Adrenal gland (tissue), 12 donors: Measurements from ENCODE around the gene RASA3. TPM values are rescaled to one million over a fixed set of nuclear protein-coding genes. Genes with fewer than 3 reads are reported as not detected.

ENCODE experiments used
- DNase-seq, 7 donors: peaks; one replicate each; pipeline ENCODE4 v3.0.0-alpha.2; 2019 to 2020
- H3K27ac ChIP-seq, 5 donors: fragments of 200-600 bp; sonication (generic) in 4 of 5; 1 replicate in 3 of 5; 2 replicates in 2 of 5; pipeline versions ENCODE4 v1.5.1 to v1.8.0; 2016 to 2020; ENCODE audit warnings: mild to moderate bottlenecking in 1 of 5
- H3K27me3 ChIP-seq: fragments of 200-600 bp; 2 replicates; pipeline ENCODE4 v1.8.0; 2021
- H3K36me3 ChIP-seq, 2 donors: fragments of 200-600 bp; replicated peaks in 1 of 2; 1 replicate in 1 of 2; 2 replicates in 1 of 2; pipeline versions ENCODE4 v1.5.1 to v1.8.0; 2018 to 2022
- H3K4me1 ChIP-seq, 2 donors: fragments of 200-600 bp; replicated peaks in 1 of 2; 1 replicate in 1 of 2; 2 replicates in 1 of 2; pipeline versions ENCODE4 v1.5.1 to v1.8.0; 2018 to 2021
- H3K4me3 ChIP-seq, 4 donors: fragments of 200-600 bp; sonication (generic) in 3 of 4; one replicate each; pipeline ENCODE4 v1.5.1; 2016 to 2018
- H3K9me3 ChIP-seq, 3 donors: fragments of 200-600 bp; sonication (generic) in 1 of 3; replicated peaks in 1 of 3; 1 replicate in 2 of 3; 2 replicates in 1 of 3; pipeline versions ENCODE4 v1.5.1 to v1.8.0; 2016 to 2021
- CTCF ChIP-seq, 6 experiments: fragments of 450-650 bp in 4 of 6; fragments of 200-600 bp in 2 of 6; sonication (generic) in 1 of 6; IDR thresholded peaks; 1 replicate in 5 of 6; 2 replicates in 1 of 6; pipeline versions ENCODE4 v1.5.1 to v1.8.0; 2016 to 2021; ENCODE audit warnings: antibody characterized with exemption in 6 of 6, mild to moderate bottlenecking in 2 of 6, moderate library complexity in 1 of 6
- POLR2A ChIP-seq, 2 donors: fragments of 450-650 bp; IDR thresholded peaks; one replicate each; pipeline ENCODE4 v1.6.1; 2017; ENCODE audit warnings: antibody characterized with exemption in 2 of 2, mild to moderate bottlenecking in 2 of 2, moderate library complexity in 1 of 2
- WGBS, 4 donors: extraction: QIAGEN DNeasy Blood & Tissue Kit in 2 of 4; methylation state at CpG; one replicate each; pipeline versions ENCODE4 v1.1.5 to v1.1.7; 2013 to 2017; 5-methylcytosine and 5-hydroxymethylcytosine counted together
- intact Hi-C, 2 donors: fragments of 100-400 bp; cut with DNase I; formaldehyde crosslinking; loops; one replicate each; pipeline versions ENCODE4 v1.14.1 to v1.15.0; 2022 to 2023
- polyA plus RNA-seq, 3 donors: library from polyadenylated mRNA; stranded (reverse); fragments of 200-250 nt in 2 of 3; fragments of 350-450 nt in 1 of 3; fragmentation: Illumina TruSeq in 1 of 3; extraction: RNeasy Lipid Tissue Mini Kit (QIAGEN cat#74804) in 1 of 3; gene quantifications; one replicate each; pipeline ENCODE4 v1.2.3, GENCODE V29; 2013 to 2014
- total RNA-seq, 9 donors: library from RNA; depleted of rRNA in 4 of 9; stranded (reverse); fragments of >200 nt in 4 of 9; fragments of 120-200 nt in 1 of 9; fragmentation: NEBNext Ultra II Directional in 1 of 9; extraction: Animal tissue kit (Norgen Biotek cat#: 25700) in 1 of 9; gene quantifications; one replicate each; pipeline versions ENCODE4 v1.1.0 to v1.2.4, GENCODE V29; 2013 to 2023
- donor health status: healthy with polysubstance abuse.
- donor health status: Bipolar disorder and iron deficiency.
- donor health status: DM: yes; HTN: yes; CAD: no.
- donor health status: DM: no; HTN: no; CAD: no.
- donor health status: DM: no; HTN: no; CAD: no.
- donor health status: DM: yes; HTN: yes; CAD: no.

RASA3 gene
- total and polyA plus RNA-seq, 12 donors, result 2.2 to 11.7 (median 7.3) TPM

GRCh38 chr13:113937527-113938180 lies 194.8 kb downstream of the RASA3 start:
- Histone ChIP-seq H3K27ac (no peak overlapping the region), H3K4me1 (no peaks in the 10 kb centered on the region), H3K4me3 (no peak overlapping the region), H3K36me3 (no peaks in the 10 kb centered on the region), H3K9me3 (no peaks in the 10 kb centered on the region), H3K27me3 (no peaks in the 10 kb centered on the region)
- WGBS, 4 donors, result 78 to 83% (median 80%) methylated on average over 20 of the region's 20 CpGs
- DNase-seq, result no peak
- TF ChIP-seq POLR2A (IDR thresholded peaks at IDR 0.05), result no peak
- no peak for TF ChIP-seq CTCF (IDR thresholded peaks at IDR 0.05)
- intact Hi-C loops, result no loop called here

- H3K9me3 ChIP-seq, result no peaks in the 10 kb centered on the region
- H3K36me3 ChIP-seq, result no peaks in the 10 kb centered on the region
- H3K4me1 ChIP-seq, result no peaks in the 10 kb centered on the region
- intact Hi-C loops, result no loop called here
- 77 to 83% (median 81%) methylated on average over 12 of the region's 12 CpGs for WGBS, 4 donors
- H3K27me3 ChIP-seq, result no peaks in the 10 kb centered on the region
- H3K27ac ChIP-seq, result no peak overlapping the region
- TF ChIP-seq POLR2A (IDR thresholded peaks at IDR 0.05), result no peak
- TF ChIP-seq CTCF (IDR thresholded peaks at IDR 0.05), result no peak
- H3K4me3 ChIP-seq, result no peak overlapping the region
- DNase-seq, result no peak
Measured at GRCh38 chr13:113937073-113937472, 195.3 kb downstream of the RASA3 start.

- no peak for DNase-seq
- WGBS, 4 donors, result 82 to 88% (median 87%) methylated on average over 19 to 25 of the region's 25 CpGs
- H3K9me3 ChIP-seq, result no peaks in the 10 kb centered on the region
- no peak overlapping the region for H3K27ac ChIP-seq
- no peak overlapping the region for H3K4me3 ChIP-seq
- no peak for TF ChIP-seq CTCF (IDR thresholded peaks at IDR 0.05)
- TF ChIP-seq POLR2A (IDR thresholded peaks at IDR 0.05), result no peak
- no peaks in the 10 kb centered on the region for H3K4me1 ChIP-seq
- no peaks in the 10 kb centered on the region for H3K36me3 ChIP-seq
- intact Hi-C loops, result no loop called here
- H3K27me3 ChIP-seq, result no peaks in the 10 kb centered on the region
Measured at GRCh38 chr13:113936166-113936965, 196.1 kb downstream of the RASA3 start.

GRCh38 chr13:113935001-113935844 lies 197.2 kb downstream of the RASA3 start:
- H3K36me3 ChIP-seq, result no peaks in the 10 kb centered on the region
- no peaks in the 10 kb centered on the region for H3K4me1 ChIP-seq
- WGBS, 4 donors, result 60 to 75% (median 63%) methylated on average over 16 to 21 of the region's 21 CpGs
- DNase-seq, result no peak
- H3K27me3 ChIP-seq, result no peaks in the 10 kb centered on the region
- intact Hi-C loops, result no loop called here
- no peaks in the 10 kb centered on the region for H3K9me3 ChIP-seq
- TF ChIP-seq CTCF (IDR thresholded peaks at IDR 0.05) (no peak), POLR2A (IDR thresholded peaks at IDR 0.05) (no peak)
- H3K4me3 ChIP-seq, result no peak overlapping the region
- no peak overlapping the region for H3K27ac ChIP-seq
